GM19455 (cell line): Measurements from ENCODE around the gene LRP1B.
"Not testable (repeated sequence)": the region's sequence is repeated elsewhere in the genome, so short reads cannot be mapped to it uniquely, and the experiment has no call there.

Experiments
- ATAC-seq: cut with Tn5 transposase; IDR thresholded peaks from one replicate; pipeline ENCODE4 v1.9.1; 2021; ENCODE audit not compliant: unreplicated experiment

LRP1B gene

GRCh38 chr2:140986456-140986855 is 1144.4 kb downstream of the LRP1B start:
- ATAC-seq: no peak

- no peak for ATAC-seq
Observed at GRCh38 chr2:140975237-140975636, 1155.6 kb downstream of the LRP1B start.

GRCh38 chr2:140972724-140973123 is 1158.1 kb downstream of the LRP1B start:
- ATAC-seq: no peak

GRCh38 chr2:140964324-140964723 is 1166.5 kb downstream of the LRP1B start:
- not testable (repeated sequence) for ATAC-seq

- no peak for ATAC-seq
Observed at GRCh38 chr2:140949932-140950331, 1180.9 kb downstream of the LRP1B start.

GRCh38 chr2:140947236-140947635 is 1183.6 kb downstream of the LRP1B start:
- no peak for ATAC-seq

GRCh38 chr2:140943867-140944266 is 1186.9 kb downstream of the LRP1B start:
- no peak for ATAC-seq

- ATAC-seq: no peak
Observed at GRCh38 chr2:140942284-140942683, 1188.5 kb downstream of the LRP1B start.

GRCh38 chr2:140929849-140930248 is 1201.0 kb downstream of the LRP1B start:
- no peak for ATAC-seq

GRCh38 chr2:140918426-140918825 is 1212.4 kb downstream of the LRP1B start:
- ATAC-seq: no peak

GRCh38 chr2:140916410-140916809 is 1214.4 kb downstream of the LRP1B start:
- ATAC-seq: no peak

GRCh38 chr2:140910683-140911082 is 1220.1 kb downstream of the LRP1B start:
- no peak for ATAC-seq

- ATAC-seq: no peak
Observed at GRCh38 chr2:140905083-140905781, 1225.6 kb downstream of the LRP1B start.

GRCh38 chr2:140895378-140895777 is 1235.4 kb downstream of the LRP1B start:
- no peak for ATAC-seq

- ATAC-seq: no peak
Observed at GRCh38 chr2:140893685-140894084, 1237.1 kb downstream of the LRP1B start.

- ATAC-seq: no peak
Observed at GRCh38 chr2:140892911-140893637, 1237.7 kb downstream of the LRP1B start.

GRCh38 chr2:140892436-140892835 is 1238.4 kb downstream of the LRP1B start:
- no peak for ATAC-seq

GRCh38 chr2:140891614-140892212 is 1239.1 kb downstream of the LRP1B start:
- ATAC-seq: no peak

- no peak for ATAC-seq
Observed at GRCh38 chr2:140882671-140883620, 1247.9 kb downstream of the LRP1B start.

- no peak for ATAC-seq
Observed at GRCh38 chr2:140880573-140880972, 1250.2 kb downstream of the LRP1B start.

- no peak for ATAC-seq
Observed at GRCh38 chr2:140876015-140876414, 1254.8 kb downstream of the LRP1B start.
